ENCODE data around the gene ATP11C. TPM values are rescaled to one million over a fixed set of nuclear protein-coding genes. Genes with fewer than 3 reads are reported as not detected.

The ATP11C gene
- total and polyA plus RNA-seq, 10 of the 15 experiments (the other 5 are each of a cell fraction or from before 2014, with no cell fraction given), result 16.2 to 44.0 (median 24.8) TPM

DNA sequence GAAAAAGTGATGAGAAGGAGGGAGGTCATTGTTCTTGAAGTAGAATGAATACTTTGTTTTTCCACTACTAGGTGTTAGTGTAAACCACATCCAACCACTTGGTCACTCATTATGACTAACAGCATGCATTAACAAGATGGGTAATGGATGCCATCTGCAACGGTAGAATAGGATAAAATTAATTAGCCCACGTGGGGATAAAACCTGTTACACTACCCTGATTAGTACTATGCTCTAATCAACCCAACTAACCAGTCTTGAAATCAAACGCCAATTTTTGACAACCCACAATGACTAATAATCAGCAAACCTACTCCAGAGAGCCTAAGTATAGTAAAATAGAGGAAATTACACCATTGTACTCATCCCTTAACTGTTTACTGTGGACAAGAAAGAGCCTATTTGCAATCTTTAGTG is 131.4 kb downstream of the ATP11C start (continued):
- TF ChIP-seq SMARCA5 (IDR thresholded peaks at IDR 0.05), result no peak
- TF ChIP-seq SP1 (IDR thresholded peaks at IDR 0.05; ENCODE audit: low read depth, low read length), result no peak
- TF ChIP-seq YY1 (IDR thresholded peaks at IDR 0.05; ENCODE audit: low read depth, low read length), result no peak
- TF ChIP-seq EGR1 (IDR thresholded peaks at IDR 0.05; ENCODE audit: borderline replicate concordance in 1 of 2, low read depth in 2 of 2, low read length in 2 of 2), result no peak
- no peak for TF ChIP-seq GABPA (IDR thresholded peaks at IDR 0.05; ENCODE audit: low read depth)
- TF ChIP-seq ASH2L (IDR thresholded peaks at IDR 0.05; ENCODE audit: borderline replicate concordance, low read depth), result no peak
- no peak for TF ChIP-seq POLR2A (IDR thresholded peaks at IDR 0.05; ENCODE audit: low read depth, low read length)
- no peak for TF ChIP-seq MXI1 (IDR thresholded peaks at IDR 0.05; ENCODE audit: low read depth, low read length)
- no peak for TF ChIP-seq RBBP5 (conservative IDR thresholded peaks at IDR 0.05)
- no peak for TF ChIP-seq NR2C1 (IDR thresholded peaks at IDR 0.05)
- TF ChIP-seq TCF7 (IDR thresholded peaks at IDR 0.05; ENCODE audit: borderline replicate concordance), result no peak
- TF ChIP-seq KAT2A (conservative IDR thresholded peaks at IDR 0.05; ENCODE audit: control insufficient read depth, low read depth, low read length), result no peak
- TF ChIP-seq CREB1 (IDR thresholded peaks at IDR 0.05; ENCODE audit: low read depth), result no peak
- TF ChIP-seq SUZ12 (IDR thresholded peaks at IDR 0.05; ENCODE audit: unreplicated experiment), result no peak
- TF ChIP-seq EP300 (IDR thresholded peaks at IDR 0.05; ENCODE audit: borderline replicate concordance in 1 of 2, control insufficient read depth in 1 of 2, low read depth in 2 of 2, low read length in 2 of 2), result peak in 1 of 2 experiments; percentile 78; a peak in 1 of 4 replicates
- no peak for TF ChIP-seq TCF3 (IDR thresholded peaks at IDR 0.05; ENCODE audit: borderline replicate concordance, insufficient read depth, low read depth, low read length)
- no peak for TF ChIP-seq RELA (IDR thresholded peaks at IDR 0.05; ENCODE audit: borderline replicate concordance, partially characterized antibody)
- no peak for TF ChIP-seq NRF1 (conservative IDR thresholded peaks at IDR 0.05; ENCODE audit: low read depth, low read length)
- TF ChIP-seq CBX3 (IDR thresholded peaks at IDR 0.05; ENCODE audit: borderline replicate concordance, low read depth), result no peak
- no peak for TF ChIP-seq POLR2AphosphoS5 (IDR thresholded peaks at IDR 0.05; ENCODE audit: low read length)
- 0 out of 2 replicates have a peak, but pooled peaks have one; percentile 19 for TF ChIP-seq NR2F1 (conservative IDR thresholded peaks at IDR 0.05)
